Measurements from ENCODE around the gene CCL4.
"Not testable (repeated sequence)": the region's sequence is repeated elsewhere in the genome, so short reads cannot be mapped to it uniquely, and the experiment has no call there.

The CCL4 gene

GRCh38 chr17:36083691-36084090, 19.9 kb upstream of the CCL4 start:
- not testable (repeated sequence) for DNase-seq (ENCODE audit: low read depth); H3K4me3 ChIP-seq (ENCODE audit: low read length)

- no peak for TF ChIP-seq CTCF (IDR thresholded peaks at IDR 0.05; ENCODE audit: insufficient read depth, low read depth, low read length, missing control alignments)
- peak; percentile 34 for DNase-seq (ENCODE audit: low read depth)
- H3K4me3 ChIP-seq (ENCODE audit: low read length), result no peak overlapping the region
Observed at GRCh38 chr17:36085765-36086164, 17.9 kb upstream of the CCL4 start.

GRCh38 chr17:36086791-36087190, 16.8 kb upstream of the CCL4 start:
- DNase-seq (ENCODE audit: low read depth), result no peak
- no peak for TF ChIP-seq CTCF (IDR thresholded peaks at IDR 0.05; ENCODE audit: insufficient read depth, low read depth, low read length, missing control alignments)
- H3K4me3 ChIP-seq (ENCODE audit: low read length), result no peak overlapping the region

- not testable (repeated sequence) for H3K4me3 ChIP-seq (ENCODE audit: low read length); DNase-seq (ENCODE audit: low read depth)
Observed at GRCh38 chr17:36087471-36087870, 16.2 kb upstream of the CCL4 start.

GRCh38 chr17:36087897-36088572, 15.6 kb upstream of the CCL4 start:
- H3K4me3 ChIP-seq (ENCODE audit: low read length); DNase-seq (ENCODE audit: low read depth): not testable (repeated sequence)

GRCh38 chr17:36088670-36089338, 14.8 kb upstream of the CCL4 start:
- no peak for TF ChIP-seq CTCF (IDR thresholded peaks at IDR 0.05; ENCODE audit: insufficient read depth, low read depth, low read length, missing control alignments)
- H3K4me3 ChIP-seq (ENCODE audit: low read length), result no peak overlapping the region
- no peak for DNase-seq (ENCODE audit: low read depth)

- TF ChIP-seq CTCF (IDR thresholded peaks at IDR 0.05; ENCODE audit: insufficient read depth, low read depth, low read length, missing control alignments), result no peak
- no peak overlapping the region for H3K4me3 ChIP-seq (ENCODE audit: low read length)
- no peak for DNase-seq (ENCODE audit: low read depth)
Observed at GRCh38 chr17:36089339-36089865, 14.2 kb upstream of the CCL4 start.

- no peak for TF ChIP-seq CTCF (IDR thresholded peaks at IDR 0.05; ENCODE audit: insufficient read depth, low read depth, low read length, missing control alignments)
- no peak for DNase-seq (ENCODE audit: low read depth)
- H3K4me3 ChIP-seq (ENCODE audit: low read length), result no peak within 1 kb of the TSS
Observed at GRCh38 chr17:36089888-36090836, 13.5 kb upstream of the CCL4 start, which contains the start of gene CCL3. Gene CCL3, minus strand, starts transcription at chr17:36090143. Its CDS starts 85 bp downstream, at chr17:36090058.

Measured in epithelial cell of esophagus (primary cell).